ENCODE data around the gene ACAT1.

DNA sequence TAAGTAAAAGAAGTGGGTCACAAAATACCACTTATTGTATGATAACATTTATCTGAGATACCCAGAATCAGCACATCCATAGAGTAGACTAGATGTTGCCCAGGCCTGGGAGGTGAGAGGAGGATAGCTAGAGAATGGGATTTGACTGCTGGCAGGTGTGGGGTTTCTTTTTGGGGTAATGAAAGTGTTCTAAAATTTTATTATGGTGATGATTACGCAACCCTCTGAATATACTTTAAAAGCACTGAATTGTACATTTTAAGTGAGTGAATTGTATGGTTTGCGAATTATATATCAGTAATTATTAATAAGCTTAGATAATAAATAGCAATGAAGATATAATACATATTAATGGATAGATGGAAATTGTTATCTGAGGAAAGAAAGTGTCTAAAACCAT lies 35.7 kb upstream of the ACAT1 start:
- TF ChIP-seq, protein P1, sequence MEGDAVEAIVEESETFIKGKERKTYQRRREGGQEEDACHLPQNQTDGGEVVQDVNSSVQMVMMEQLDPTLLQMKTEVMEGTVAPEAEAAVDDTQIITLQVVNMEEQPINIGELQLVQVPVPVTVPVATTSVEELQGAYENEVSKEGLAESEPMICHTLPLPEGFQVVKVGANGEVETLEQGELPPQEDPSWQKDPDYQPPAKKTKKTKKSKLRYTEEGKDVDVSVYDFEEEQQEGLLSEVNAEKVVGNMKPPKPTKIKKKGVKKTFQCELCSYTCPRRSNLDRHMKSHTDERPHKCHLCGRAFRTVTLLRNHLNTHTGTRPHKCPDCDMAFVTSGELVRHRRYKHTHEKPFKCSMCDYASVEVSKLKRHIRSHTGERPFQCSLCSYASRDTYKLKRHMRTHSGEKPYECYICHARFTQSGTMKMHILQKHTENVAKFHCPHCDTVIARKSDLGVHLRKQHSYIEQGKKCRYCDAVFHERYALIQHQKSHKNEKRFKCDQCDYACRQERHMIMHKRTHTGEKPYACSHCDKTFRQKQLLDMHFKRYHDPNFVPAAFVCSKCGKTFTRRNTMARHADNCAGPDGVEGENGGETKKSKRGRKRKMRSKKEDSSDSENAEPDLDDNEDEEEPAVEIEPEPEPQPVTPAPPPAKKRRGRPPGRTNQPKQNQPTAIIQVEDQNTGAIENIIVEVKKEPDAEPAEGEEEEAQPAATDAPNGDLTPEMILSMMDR (IDR thresholded peaks at IDR 0.05; ENCODE audit: insufficient read depth, low read depth, low read length), result no peak
- TF ChIP-seq EZH2 (IDR thresholded peaks at IDR 0.05; ENCODE audit: insufficient read depth, low read length), result no peak
